GM19328 (cell line): ENCODE results near the gene SCAMP4.
"Not testable (repeated sequence)": the region's sequence is repeated elsewhere in the genome, so short reads cannot be mapped to it uniquely, and the experiment has no call there.

Source experiments
- ATAC-seq: cut with Tn5 transposase; IDR thresholded peaks from one replicate; pipeline ENCODE4 v1.9.1; 2021; ENCODE audit warnings: mild to moderate bottlenecking, moderate library complexity; ENCODE audit not compliant: unreplicated experiment

SCAMP4 gene

DNA sequence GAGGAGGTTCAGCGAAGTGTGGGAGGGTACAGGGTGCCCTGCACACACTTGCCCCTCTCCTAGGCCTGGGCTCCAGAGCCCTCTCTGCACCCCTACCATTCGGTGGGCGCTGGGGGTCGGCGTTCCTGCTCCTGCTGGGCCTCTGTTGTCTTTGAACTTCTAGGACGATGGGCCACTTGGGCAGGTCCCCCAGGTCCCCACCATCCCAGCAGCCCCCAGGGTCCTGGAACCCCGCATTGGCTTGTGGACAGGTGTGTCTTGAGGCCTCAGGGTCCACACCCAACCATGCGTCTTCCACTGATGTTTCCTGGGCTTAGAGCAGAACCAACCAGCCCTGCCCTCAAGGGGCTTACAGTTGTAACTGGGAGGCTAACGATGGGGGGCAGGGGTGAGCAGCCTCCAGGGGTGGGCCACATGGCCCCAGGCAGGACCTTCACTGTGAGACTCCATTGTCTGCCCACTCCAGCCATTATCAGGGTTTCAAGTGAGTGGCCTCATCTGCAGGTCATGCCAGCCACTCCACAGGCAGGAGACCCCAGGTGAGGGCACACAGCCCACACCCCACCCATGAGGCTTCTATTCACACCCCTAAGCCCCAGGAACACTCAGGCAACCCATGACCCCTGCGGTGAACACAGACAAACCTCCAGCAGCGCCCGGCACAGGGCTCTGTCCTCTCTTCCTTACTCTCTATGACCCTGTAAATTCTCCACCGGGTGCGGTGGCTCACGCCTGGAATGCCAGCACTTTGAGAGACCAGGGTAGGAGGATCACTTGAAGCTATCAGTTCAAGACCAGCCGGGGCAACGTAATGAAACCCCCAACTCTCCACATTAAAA lies 39.8 kb upstream of the SCAMP4 start:
- no peak for ATAC-seq

DNA sequence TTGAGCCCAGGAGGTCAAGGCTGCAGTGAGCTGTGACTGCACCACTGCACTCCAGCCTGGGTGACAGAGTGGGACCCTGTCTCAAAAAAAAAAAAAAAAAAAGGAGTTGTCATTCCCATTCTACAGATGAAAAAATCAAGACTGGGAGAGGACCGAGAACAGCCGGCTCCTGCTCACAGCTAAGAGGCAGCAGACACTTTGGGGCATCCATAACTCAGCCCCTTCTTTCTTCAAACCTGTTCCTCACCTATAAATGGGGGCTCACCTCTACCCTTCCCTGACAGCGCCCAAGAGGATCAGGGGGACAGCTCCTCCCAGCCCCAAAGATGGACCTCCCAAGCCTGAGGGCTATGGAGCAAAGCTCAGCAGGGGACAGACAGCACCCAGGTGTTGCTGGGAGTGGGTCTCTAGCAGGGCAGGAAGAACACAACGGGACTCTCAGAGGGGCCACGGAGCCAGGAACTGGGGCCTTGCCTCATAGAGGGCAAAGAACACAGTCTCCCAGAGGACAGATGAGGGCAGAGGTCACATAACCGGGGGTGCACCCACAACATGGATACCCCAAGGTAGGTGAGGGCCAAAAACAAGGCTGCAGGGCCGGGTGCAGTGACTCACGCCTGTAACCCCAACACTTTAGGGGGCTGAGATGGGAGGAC lies 38.4 kb upstream of the SCAMP4 start:
- ATAC-seq: no peak

DNA sequence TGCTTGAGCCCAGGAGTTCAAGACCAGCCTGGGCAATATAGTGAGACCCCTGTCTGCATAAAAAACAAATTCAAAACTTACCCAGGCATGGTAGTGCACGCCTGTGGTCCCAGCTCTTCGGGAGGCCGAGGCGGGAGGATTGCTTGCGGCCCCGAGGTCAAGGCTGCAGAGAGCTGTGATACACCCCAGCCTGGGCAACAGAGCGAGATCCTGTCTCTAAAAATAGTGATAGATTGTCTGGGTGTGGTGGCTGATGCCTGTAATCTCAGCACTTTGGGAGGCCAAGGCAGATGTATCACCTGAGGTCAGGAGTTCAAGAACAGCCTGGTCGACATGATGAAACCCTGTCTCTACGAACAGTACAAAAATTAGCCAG lies 37.9 kb upstream of the SCAMP4 start:
- ATAC-seq: no peak

DNA sequence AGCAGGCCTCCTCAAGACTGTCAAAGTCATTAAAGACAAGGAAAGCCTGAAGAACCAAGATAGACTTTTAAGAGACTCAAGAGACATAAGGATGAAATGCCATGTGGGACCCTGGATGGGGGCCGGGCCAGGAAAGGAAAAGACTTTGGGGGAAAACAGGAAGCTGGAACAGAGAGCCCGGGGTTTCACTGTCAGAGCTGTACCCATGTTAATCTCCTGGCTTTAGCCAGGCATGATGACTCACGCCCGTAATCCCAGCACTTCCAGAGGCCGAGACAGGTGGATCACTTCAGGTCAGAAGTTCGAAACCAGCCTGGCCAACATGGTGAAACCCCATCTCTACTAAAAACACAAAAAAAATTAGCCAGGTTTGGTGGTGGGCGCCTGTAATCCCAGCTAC lies 36.2 kb upstream of the SCAMP4 start:
- no peak for ATAC-seq

DNA sequence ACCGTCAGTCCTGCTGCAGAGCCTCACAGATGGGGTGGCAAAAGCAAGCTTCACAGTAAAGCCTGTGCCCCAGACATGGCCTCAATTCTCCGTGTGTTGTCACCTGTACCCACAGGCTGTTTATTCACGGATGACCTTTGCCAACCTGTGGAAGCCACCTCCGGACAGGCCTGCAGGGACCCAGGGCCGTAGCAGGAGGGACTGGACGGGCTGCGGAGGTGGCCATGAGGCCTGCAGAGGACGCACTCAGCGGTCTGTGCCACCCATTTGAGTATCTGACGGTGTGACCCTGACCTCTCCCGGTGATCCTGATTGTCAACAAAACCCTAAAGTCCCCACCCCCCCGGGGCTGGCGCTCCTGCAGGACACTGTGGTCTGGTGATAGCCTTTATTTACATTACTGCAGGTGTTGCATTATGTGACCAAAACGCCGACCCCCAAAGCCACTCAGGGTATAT lies 34.0 kb upstream of the SCAMP4 start:
- no peak for ATAC-seq

DNA sequence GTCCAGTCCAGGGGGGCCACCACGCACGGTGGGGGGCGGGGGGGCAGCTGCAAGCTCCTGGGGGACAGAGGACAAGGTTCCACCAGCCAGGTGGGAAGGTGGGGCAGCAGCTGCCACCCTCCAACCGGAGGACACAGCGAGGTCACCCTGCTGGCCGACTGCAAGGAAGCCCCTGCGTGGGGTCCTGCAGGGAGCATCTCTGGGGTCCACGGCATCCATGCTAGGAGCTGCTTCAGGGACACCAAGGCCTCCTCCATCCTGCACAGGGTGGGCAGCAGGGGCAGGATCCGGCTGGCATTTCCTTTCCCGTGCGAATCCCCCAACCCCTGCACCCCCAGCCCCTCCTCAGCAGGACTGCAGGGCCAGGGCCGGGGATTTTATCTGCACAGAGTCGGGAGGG lies 33.6 kb upstream of the SCAMP4 start:
- no peak for ATAC-seq

DNA sequence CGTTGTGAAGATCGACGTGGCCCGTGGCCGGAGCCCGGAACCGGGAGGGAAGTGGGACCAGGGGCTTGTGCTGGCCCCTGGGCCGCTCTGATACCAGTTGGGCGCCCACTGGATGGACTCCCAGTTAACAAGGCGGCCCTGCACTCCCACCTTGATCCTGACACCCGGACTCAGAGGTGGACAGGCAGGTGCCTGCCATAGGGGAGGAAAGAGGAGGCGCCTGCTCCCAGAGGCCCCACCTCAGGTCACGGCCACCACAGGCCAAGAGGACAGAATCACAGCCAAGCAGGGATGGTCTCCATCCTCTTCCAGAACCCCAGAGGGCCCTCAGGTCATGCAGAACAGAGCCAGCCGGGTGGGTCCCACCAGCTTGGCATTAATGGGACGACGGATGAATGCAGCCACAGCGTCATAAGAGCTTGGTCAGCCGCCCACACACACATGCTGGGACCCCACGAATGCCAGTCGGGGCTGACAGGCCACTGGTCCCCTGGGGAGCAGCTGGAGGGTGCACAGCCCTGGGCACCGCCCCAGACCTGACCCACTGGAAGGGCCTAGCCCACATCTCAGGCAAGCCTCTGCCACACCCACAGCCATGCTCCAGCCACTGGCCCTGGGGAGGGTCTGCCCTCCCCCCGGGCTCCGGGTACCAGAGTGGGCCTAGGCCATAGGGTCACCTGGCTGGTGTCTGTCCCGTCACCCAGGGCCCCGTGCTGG lies 32.2 kb upstream of the SCAMP4 start:
- ATAC-seq: no peak

DNA sequence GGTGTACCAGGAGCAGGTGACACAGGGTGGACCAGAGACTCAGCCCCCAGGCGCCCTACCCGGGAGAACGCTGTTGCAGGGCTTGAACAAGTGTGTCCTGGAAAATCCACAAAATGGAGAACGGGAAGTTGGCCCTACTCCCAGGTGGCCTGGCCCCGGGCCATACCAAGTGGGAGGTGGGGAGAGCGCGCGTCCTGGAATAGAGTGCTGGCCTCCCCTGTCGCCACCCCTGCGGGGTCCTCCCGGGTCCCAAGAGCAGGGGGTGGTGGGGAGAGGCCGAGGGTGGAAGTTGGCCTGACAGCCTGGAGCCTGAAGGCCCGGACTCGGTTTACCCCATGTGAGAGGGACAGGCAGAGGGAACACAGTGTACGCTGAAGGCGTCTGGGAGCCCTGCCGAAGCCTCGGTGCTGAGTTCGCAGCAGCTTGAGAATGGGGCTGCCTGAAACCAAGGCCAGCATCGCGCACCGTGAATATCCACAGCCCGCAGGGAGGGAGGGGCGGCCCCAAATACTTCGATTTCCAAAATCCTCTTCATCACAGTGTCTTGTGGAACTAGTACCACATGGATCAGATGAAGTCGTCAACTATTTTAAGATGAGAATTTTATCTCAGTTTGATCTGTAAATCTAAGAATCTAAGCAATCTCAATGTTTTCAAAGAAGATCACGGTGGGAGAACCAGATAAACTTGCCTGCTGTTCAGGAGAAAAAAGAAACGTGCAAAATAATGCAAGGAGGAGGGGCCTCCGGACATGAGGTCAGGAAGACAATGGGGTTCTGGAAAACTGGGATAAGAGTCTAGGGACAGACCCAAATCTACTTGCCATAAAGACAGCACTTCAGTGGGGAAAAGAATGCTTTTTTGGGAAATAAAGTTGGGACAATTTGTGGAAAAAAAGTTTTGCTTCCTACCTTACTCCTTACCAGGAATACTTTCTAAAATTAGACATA lies 31.4 kb upstream of the SCAMP4 start:
- ATAC-seq: no peak

DNA sequence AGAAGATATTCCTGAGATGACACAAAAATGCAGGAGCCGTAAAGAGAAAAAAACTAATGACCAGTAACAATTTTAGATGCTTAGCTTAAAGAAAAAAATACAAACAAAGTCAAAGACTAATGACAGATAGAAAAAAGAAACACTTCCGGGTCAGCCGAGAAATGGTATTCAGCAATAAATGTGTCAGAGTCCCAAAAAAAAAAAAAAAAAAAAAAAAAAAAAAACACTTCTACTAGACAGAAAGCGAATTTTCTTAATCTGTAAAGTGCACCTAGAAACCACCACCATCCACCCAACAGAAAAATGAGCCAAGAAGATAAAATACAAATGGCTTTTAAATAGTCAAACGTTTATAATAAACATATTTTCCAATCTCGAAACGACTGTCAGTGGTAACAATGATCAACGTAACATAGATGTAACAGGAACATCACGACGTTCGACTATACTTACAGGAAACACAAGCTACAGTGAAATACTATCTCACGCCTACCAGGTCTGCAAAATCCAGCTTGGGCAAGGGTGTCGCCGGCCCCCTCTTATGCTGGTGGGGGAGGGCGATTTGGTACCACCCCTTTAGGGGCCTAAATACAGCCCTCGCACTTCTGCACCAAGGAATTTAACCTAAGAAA lies 30.5 kb upstream of the SCAMP4 start:
- no peak for ATAC-seq

DNA sequence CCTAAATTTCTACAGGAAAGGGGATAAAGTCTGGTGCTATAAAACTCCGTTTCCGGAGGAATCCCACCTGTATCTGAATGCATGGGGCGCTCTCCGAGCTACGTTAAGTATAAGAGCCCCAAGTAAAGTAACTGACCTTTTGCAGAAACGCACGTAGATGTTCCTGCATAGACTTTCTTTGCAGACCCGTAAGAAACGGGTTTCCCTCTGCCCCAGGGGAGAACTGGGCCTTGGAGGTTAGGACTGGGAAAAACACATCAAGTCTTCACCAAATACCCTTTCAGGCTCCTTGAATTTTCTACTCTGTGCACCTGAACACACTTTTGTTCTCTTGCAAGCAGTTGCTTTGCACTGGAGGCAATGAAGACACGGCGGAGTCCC lies 29.9 kb upstream of the SCAMP4 start:
- ATAC-seq: not testable (repeated sequence)

DNA sequence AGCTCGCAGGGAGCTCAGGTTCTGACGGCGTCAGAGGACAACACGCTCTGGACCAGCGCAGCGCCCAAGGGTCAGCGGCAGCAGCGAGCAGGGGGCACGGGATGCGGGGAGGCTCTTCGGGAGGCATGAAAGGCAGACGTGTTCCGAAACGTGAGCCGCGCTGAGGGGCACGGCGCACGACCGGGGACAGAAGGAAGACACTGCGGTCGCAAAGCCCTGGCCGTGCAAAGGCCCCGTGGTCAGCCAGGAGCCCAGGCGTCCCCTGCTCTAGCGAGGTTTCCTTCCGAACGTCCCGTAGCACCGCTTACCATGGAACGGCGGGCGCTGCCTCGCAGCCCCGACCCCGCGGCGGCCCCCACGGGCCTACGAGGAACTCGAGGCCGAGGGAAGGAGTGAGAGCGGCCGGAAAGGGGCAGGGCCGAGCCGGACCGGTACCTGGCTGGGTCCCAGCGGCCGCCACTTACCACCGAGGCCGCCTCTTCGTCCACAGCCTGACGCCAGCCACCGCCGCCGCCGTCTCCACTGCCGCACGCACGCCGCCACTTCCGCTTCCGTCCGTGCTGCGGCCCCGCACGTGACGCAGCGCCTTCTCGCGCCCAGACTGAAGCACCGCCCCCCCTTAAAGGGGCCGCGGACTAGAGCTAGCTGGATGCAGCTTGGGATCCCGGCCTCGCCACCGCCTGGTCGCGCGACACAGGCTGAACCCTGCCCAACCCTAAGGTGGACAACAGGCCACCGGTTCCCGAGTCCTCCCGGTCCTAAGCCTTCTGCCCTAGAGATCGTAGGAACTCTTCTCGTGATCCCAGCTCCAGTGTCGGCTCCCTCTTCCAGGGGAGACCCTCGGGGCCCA lies 29.3 kb upstream of the SCAMP4 start:
- peak; percentile 87 for ATAC-seq

DNA sequence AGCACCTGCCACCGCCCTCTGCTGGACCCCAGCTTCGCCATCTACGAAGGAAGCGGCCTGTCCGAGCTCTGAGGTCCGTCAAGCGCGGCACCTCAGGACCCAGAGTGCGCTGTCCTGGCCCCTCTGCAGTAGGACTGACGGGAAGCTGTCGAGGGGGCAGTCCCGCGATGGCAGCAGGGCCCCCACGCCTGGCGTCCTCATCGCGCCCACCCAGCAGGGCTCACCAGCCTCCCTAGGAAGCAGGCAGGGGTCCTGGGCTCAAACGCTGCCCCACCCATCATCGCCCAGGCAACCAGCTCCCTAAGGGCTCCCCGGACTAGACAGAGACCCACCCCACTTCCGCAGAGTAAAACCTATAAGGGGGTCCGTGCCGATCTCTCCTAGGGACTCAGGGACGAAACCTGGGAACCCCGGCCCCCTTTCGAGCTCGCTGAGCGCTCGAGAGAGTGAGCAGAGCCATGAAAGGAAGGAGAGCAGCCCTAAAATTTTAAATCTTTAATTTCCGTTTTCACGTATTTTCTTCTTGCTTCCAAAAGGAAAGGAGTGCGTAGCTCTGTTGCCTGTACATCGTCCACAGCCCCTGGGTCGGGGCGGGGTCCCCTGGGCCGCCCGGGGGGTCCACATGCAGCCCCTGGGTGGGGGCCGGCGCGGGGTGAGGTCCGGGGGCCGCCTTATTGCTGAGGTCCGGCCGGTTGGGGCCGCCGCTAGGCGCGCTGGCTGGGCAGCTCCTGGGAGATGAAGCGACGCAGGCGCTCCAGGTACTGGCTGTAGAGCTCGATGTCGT lies 28.5 kb upstream of the SCAMP4 start:
- not testable (repeated sequence) for ATAC-seq

DNA sequence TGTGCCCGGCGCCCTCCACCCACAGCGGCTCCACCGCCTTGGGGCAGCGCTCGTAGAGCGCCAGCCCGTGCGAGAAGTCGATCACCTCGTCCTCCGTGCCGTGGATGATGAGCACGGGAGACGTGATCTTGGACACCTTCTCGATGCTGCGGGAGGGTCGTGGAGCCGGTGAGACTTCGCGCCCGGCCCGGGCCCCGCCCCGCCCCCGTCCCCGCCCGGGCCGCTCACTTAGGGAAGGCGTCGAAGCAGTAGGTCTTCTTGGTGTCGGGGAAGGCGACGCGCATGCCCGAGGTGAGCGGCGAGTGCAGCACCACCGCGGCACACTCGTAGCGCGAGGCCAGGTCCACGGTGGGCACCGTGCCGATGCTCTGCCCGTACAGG lies 27.9 kb upstream of the SCAMP4 start:
- not testable (repeated sequence) for ATAC-seq

DNA sequence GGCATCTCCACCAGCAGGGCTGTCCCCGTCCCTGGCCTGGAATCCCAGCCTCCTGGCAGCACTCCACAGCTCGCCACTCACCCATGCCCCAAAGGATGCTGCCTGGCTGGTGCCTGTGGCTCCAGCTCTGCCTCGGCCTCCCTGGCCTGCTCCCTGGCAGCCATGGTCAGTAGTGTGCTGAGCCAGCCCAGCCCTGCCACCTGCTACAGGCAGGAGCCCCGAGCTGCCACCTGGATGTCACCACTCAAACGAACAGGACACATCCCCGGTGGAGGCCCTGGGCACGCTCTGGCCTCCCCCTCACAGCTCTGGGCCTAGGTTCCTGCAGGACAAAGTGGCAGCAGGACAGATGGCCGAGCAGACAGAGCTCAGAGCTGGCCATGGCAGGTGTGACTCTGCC lies 26.6 kb upstream of the SCAMP4 start:
- ATAC-seq: not testable (repeated sequence)

DNA sequence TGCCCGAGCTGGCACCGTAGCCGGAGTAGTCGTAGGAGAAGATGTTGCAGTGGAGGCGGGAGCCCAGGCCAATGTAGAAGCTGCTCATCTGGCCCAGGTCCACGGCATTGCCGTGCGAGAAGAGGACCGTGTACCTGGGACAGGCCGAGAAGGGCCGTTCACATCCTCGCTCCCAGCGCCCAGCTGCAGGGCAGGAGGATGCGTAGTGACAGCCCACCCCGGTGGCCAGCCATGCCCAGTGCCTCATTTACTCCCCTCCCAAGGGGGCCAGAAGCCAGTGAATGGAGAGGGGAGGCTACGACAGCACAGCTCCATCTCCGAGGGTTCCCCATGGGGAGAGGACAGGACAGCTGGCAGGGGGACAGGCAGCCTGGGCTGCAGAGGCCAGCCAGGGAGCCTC lies 25.2 kb upstream of the SCAMP4 start:
- ATAC-seq: not testable (repeated sequence)

DNA sequence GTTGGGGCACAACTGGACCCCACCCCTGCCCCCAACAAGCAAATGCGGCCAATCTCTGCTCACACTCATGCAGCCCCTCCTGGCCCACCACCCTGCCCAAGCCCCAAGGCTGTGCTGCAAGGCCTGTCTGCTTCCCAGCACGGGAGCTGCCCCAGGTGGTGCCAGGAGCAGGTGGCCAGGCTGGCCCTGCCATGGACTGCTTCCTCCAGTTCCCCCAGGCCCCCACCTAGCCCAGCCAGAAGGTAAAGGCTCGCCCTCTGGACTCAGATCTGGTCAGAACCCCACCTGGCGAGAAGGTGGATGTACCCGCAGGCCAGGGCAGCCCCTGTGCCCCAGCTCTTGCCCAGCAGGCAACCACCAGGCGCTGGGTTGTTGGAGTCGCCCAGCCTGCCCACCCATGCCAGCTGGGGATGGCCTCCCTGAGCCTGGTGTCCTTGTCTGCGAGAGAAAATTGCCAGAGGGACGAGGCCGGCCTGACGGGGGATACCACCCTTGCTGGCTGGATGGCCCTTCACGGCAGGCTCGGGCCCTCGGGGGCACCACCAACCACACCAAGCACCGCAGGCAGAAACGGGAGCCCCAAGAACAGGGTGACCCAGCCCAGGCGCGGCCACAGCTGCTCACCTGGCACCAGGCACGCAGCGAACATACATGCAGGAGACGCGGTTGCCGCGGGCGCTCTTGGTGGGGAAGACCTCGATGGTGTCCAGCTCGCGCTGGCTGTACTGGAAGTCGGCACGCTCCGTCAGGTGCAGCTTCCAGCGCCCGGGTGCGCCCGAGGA lies 24.4 kb upstream of the SCAMP4 start:
- no peak for ATAC-seq

DNA sequence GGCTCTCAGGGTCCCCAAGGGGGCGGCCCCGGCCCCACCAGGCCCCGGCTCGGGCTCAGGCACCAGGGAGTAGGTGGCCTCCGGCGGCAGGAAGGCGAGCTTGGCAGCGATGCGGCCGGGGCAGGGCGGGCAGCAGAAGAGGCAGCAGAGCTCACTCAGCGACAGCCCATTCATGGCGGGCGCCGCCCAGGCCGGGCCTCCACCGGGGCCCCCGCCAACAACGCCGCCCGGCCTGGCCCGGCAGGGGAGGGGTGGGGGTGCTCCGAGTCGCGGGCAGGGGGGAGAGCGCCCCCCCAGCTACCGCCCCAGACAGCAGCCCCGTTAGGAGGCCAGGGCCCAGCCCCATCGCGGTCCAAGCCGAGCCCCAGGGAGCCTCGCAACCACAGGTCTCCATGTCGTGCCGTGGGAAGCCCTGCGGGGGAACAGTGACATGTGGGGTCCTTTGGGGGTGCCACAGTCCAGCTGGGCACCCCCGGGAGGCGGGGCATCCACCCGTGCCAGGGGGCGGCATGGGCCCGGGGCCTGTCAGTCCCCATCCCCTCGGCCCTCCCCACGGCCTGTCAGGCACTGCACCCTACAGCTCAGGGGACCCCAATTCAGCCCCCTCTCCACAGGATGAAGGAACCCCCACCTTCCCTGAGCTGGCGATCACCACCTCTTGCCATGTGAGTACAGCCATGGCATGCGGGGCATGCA lies 23.7 kb upstream of the SCAMP4 start:
- not testable (repeated sequence) for ATAC-seq
